Measurements from ENCODE around the gene FKBP11. TPM values are rescaled to one million over a fixed set of nuclear protein-coding genes. Genes with fewer than 3 reads are reported as not detected.
"Not testable (repeated sequence)": the region's sequence is repeated elsewhere in the genome, so short reads cannot be mapped to it uniquely, and the experiment has no call there.

The FKBP11 gene
- total RNA-seq, 6 experiments from 2014 or later: 59.2 to 117 (median 70.8) TPM

GRCh38 chr12:48882315-48882687, 43.0 kb downstream of the FKBP11 start:
- Mint-ChIP-seq H3K9me3 (no peaks in the 10 kb centered on the region), H3K36me3 (ENCODE audit: low read depth) (no peaks in the 10 kb centered on the region), H3K27me3 (ENCODE audit: insufficient read depth) (peaks cover 34% of the 10 kb centered on the region), H3K27ac (peak overlapping the region; percentile 44), H3K4me3 (peak overlapping the region; percentile 77), H3K4me1 (ENCODE audit: low read depth) (peaks cover 25% of the 10 kb centered on the region)
- DNase-seq: no peak
- no peak for TF ChIP-seq CTCF (IDR thresholded peaks at IDR 0.05)

GRCh38 chr12:48881686-48882314, 43.5 kb downstream of the FKBP11 start:
- Mint-ChIP-seq H3K36me3 (ENCODE audit: low read depth) (no peaks in the 10 kb centered on the region), H3K9me3 (no peaks in the 10 kb centered on the region), H3K4me1 (ENCODE audit: low read depth) (peaks cover 25% of the 10 kb centered on the region), H3K27me3 (ENCODE audit: insufficient read depth) (peaks cover 34% of the 10 kb centered on the region), H3K4me3 (peak overlapping the region; percentile 77), H3K27ac (no peak overlapping the region)
- no peak for TF ChIP-seq CTCF (IDR thresholded peaks at IDR 0.05)
- DNase-seq: no peak

- H3K9me3 Mint-ChIP-seq: no peaks in the 10 kb centered on the region
- H3K36me3 Mint-ChIP-seq (ENCODE audit: low read depth): no peaks in the 10 kb centered on the region
- peaks cover 25% of the 10 kb centered on the region for H3K4me1 Mint-ChIP-seq (ENCODE audit: low read depth)
- DNase-seq: no peak
- peaks cover 34% of the 10 kb centered on the region for H3K27me3 Mint-ChIP-seq (ENCODE audit: insufficient read depth)
- H3K4me3 Mint-ChIP-seq: no peak overlapping the region
- no peak for TF ChIP-seq CTCF (IDR thresholded peaks at IDR 0.05)
- no peak overlapping the region for H3K27ac Mint-ChIP-seq
These were observed 44.6 kb downstream of the FKBP11 start for GRCh38 chr12:48880647-48881046.

- no peaks in the 10 kb centered on the region for H3K9me3 Mint-ChIP-seq
- no peak for DNase-seq
These were observed 46.7 kb downstream of the FKBP11 start for GRCh38 chr12:48878548-48878947.

GRCh38 chr12:48875944-48876515, 49.3 kb downstream of the FKBP11 start:
- H3K4me1 Mint-ChIP-seq (ENCODE audit: low read depth): no peaks in the 10 kb centered on the region
- no peak overlapping the region for H3K27ac Mint-ChIP-seq
- DNase-seq: no peak
- H3K4me3 Mint-ChIP-seq: no peak overlapping the region
- H3K9me3 Mint-ChIP-seq: no peaks in the 10 kb centered on the region
- H3K36me3 Mint-ChIP-seq (ENCODE audit: low read depth): no peaks in the 10 kb centered on the region
- peaks cover 34% of the 10 kb centered on the region for H3K27me3 Mint-ChIP-seq (ENCODE audit: insufficient read depth)
- TF ChIP-seq CTCF (IDR thresholded peaks at IDR 0.05): no peak

More at GRCh38 chr12:48878548-48878947, 46.7 kb downstream of the FKBP11 start:
- no peak overlapping the region for H3K4me3 Mint-ChIP-seq
- H3K4me1 Mint-ChIP-seq (ENCODE audit: low read depth): peaks cover 24% of the 10 kb centered on the region
- H3K27ac Mint-ChIP-seq: no peak overlapping the region
- TF ChIP-seq CTCF (IDR thresholded peaks at IDR 0.05): no peak
- H3K27me3 Mint-ChIP-seq (ENCODE audit: insufficient read depth): peaks cover 21% of the 10 kb centered on the region
- no peaks in the 10 kb centered on the region for H3K36me3 Mint-ChIP-seq (ENCODE audit: low read depth)

GRCh38 chr12:48873534-48873933, 51.8 kb downstream of the FKBP11 start:
- not testable (repeated sequence) for H3K27ac Mint-ChIP-seq; H3K9me3 Mint-ChIP-seq; H3K4me1 Mint-ChIP-seq (ENCODE audit: low read depth); H3K36me3 Mint-ChIP-seq (ENCODE audit: low read depth); DNase-seq; H3K4me3 Mint-ChIP-seq
- H3K27me3 Mint-ChIP-seq (ENCODE audit: insufficient read depth): peaks cover 22% of the 10 kb centered on the region

All from HFFc6 (cell line).